PC-3 (cell line): ENCODE measurements around the gene PDS5B. TPM values are rescaled to one million over a fixed set of nuclear protein-coding genes. Genes with fewer than 3 reads are reported as not detected.

ENCODE experiments used
- ATAC-seq: fragments of 200-7000 bp; cut with Tn5 transposase; 2 replicates; pipeline ENCODE4 v1.9.1; 2020; ENCODE audit warnings: mild to moderate bottlenecking, moderate library complexity
- BruUV-seq: library from RNA; stranded (reverse); fragments of 400-500 nt; replicated peaks from 2 replicates; lab custom pipeline; 2021; lab: Mats Ljungman, UMichigan
- CTCF ChIA-PET: fragments of 300-600 bp; sonication (Branson Sonifier 250); formaldehyde crosslinking; loops from one replicate; lab custom pipeline; 2022; ENCODE audit warnings: antibody characterized with exemption; lab: Charles Lee
- POLR2A ChIA-PET: fragments of 300-600 bp; sonication (Branson Sonifier 250); formaldehyde crosslinking; loops from one replicate; lab custom pipeline; 2022; ENCODE audit warnings: antibody characterized with exemption; ENCODE audit not compliant: unreplicated experiment; lab: Charles Lee
- DNase-seq: peaks from one replicate; pipeline ENCODE4 v3.0.0-alpha.2; 2015
- H2AFZ ChIP-seq: fragments of 300-600 bp; sonication (generic); 2 replicates; pipeline ENCODE4 v1.6.0; 2016; ENCODE audit warnings: antibody characterized with exemption, low read length
- H3F3A ChIP-seq: fragments of 300-600 bp; sonication (generic); one replicate; pipeline ENCODE4 v1.6.0; 2017; ENCODE audit warnings: antibody characterized with exemption, low read length, control low read depth, mild to moderate bottlenecking; ENCODE audit not compliant: unreplicated experiment
- H3K27ac ChIP-seq: fragments of 300-600 bp; sonication (generic); 2 replicates; pipeline ENCODE4 v1.5.1; 2016; ENCODE audit warnings: mild to moderate bottlenecking, low read length
- H3K27me3 ChIP-seq: fragments of 300-600 bp; sonication (generic); 2 replicates; pipeline ENCODE4 v1.6.1; 2016; ENCODE audit warnings: low read length, mixed read lengths
- H3K36me3 ChIP-seq: fragments of 300-600 bp; sonication (generic); 2 replicates; pipeline ENCODE4 v1.6.1; 2016; ENCODE audit warnings: low read depth, mixed run types, low read length, mixed read lengths
- H3K4me1 ChIP-seq: fragments of 300-600 bp; sonication (generic); 2 replicates; pipeline ENCODE4 v1.5.1; 2016; ENCODE audit warnings: low read length; ENCODE audit not compliant: insufficient read depth
- H3K4me2 ChIP-seq: fragments of 300-600 bp; sonication (generic); 2 replicates; pipeline ENCODE4 v1.6.0; 2016; ENCODE audit warnings: low read length
- H3K4me3 ChIP-seq: fragments of 300-600 bp; sonication (generic); 2 replicates; pipeline ENCODE4 v1.5.1; 2016; ENCODE audit warnings: mild to moderate bottlenecking, low read length, mixed read lengths
- H3K79me2 ChIP-seq: fragments of 300-600 bp; sonication (generic); 2 replicates; pipeline ENCODE4 v1.6.1; 2017; ENCODE audit warnings: low read length, mixed read lengths
- H3K9ac ChIP-seq: fragments of 300-600 bp; sonication (generic); 2 replicates; pipeline ENCODE4 v1.6.0; 2016; ENCODE audit warnings: mild to moderate bottlenecking, low read length
- H3K9me2 ChIP-seq: fragments of 300-600 bp; sonication (generic); replicated peaks from 2 replicates; pipeline ENCODE4 v1.6.1; 2016; ENCODE audit warnings: mixed run types, low read length, mixed read lengths
- H3K9me3 ChIP-seq: fragments of 300-600 bp; sonication (generic); 2 replicates; pipeline ENCODE4 v1.6.1; 2016; ENCODE audit warnings: low read length, mixed read lengths
- H4K20me1 ChIP-seq: fragments of 300-600 bp; sonication (generic); 2 replicates; pipeline ENCODE4 v1.6.1; 2016; ENCODE audit warnings: low read length, mixed read lengths
- EZH2 ChIP-seq: fragments of 300-600 bp; sonication (generic); IDR thresholded peaks from one replicate; pipeline ENCODE4 v1.6.1; 2017; ENCODE audit warnings: antibody characterized with exemption, mild to moderate bottlenecking, low read length; ENCODE audit not compliant: unreplicated experiment
- EZH2phosphoT487 ChIP-seq: fragments of 300-600 bp; sonication (generic); IDR thresholded peaks from 2 replicates; pipeline ENCODE4 v1.6.1; 2018; ENCODE audit warnings: mild to moderate bottlenecking, antibody characterized with exemption, low read length, borderline replicate concordance
- intact Hi-C: fragments of 100-400 bp; cut with micrococcal nuclease; formaldehyde crosslinking; loops from 2 replicates; pipeline ENCODE4 v1.9.0; 2023
- total RNA-seq: library from RNA; depleted of rRNA; stranded (reverse); fragments of >200 nt; gene quantifications from 2 replicates; pipeline ENCODE4 v1.2.3, GENCODE V29; 2014
- TF ChIP-seq, protein P1 (sequence below): fragments of 300-600 bp; sonication (generic); conservative IDR thresholded peaks from 2 replicates; pipeline ENCODE4 v1.5.1; 2017; ENCODE audit warnings: antibody characterized with exemption, low read depth, mild to moderate bottlenecking, low read length

Gene PDS5B
- total RNA-seq, 1 experiment from 2014 or later, result 20.3 TPM

DNA sequence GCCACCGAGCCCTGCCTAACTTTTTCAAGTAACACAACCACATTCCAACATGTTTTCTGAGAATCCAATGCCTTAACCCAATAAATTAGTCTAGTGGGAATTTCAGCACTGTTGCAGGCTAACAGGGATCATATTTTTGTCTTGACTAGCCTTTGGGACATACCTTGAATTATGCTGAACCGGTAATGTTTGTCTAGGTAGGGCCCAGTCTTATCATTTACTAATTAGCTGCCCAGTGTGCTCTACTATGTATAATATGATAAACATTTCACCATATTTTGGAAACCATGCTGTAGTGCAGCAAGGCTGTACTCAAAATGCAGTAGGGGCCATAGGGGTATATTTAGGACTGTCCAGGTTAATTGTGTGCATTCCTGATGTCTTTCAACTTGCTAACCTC lies 3.3 kb upstream of the PDS5B start:
- H3K4me2 ChIP-seq, result no peak overlapping the region
- H3K27ac ChIP-seq, result no peak overlapping the region
- H2AFZ ChIP-seq, result no peak overlapping the region
- H4K20me1 ChIP-seq, result peaks cover 6% of the 10 kb centered on the region; the same call in 1 of the 2 replicates
- H3K4me3 ChIP-seq, result no peak overlapping the region
- BruUV-seq, result no TSS peak
- no peaks in the 10 kb centered on the region for H3K9me3 ChIP-seq
- no peak overlapping the region for H3K9ac ChIP-seq
- ATAC-seq (no peak), DNase-seq (no peak)
- no peaks in the 10 kb centered on the region for H3K9me2 ChIP-seq
- peaks cover 4% of the 10 kb centered on the region; the same call in 1 of the 2 replicates for H3K4me1 ChIP-seq
- intact Hi-C loops, result loop anchor here (10.0 kb wide), 3 partner anchors 332 to 1142 kb away; partner anchors contain the start of gene STARD13
- no peaks in the 10 kb centered on the region for H3K27me3 ChIP-seq
- H3K36me3 ChIP-seq, result no peaks in the 10 kb centered on the region
- ChIA-PET CTCF (no interaction called here), POLR2A (no interaction called here)
- H3K79me2 ChIP-seq, result peaks cover 9% of the 10 kb centered on the region
- TF ChIP-seq EZH2phosphoT487, result no peak
- TF ChIP-seq, protein P1, sequence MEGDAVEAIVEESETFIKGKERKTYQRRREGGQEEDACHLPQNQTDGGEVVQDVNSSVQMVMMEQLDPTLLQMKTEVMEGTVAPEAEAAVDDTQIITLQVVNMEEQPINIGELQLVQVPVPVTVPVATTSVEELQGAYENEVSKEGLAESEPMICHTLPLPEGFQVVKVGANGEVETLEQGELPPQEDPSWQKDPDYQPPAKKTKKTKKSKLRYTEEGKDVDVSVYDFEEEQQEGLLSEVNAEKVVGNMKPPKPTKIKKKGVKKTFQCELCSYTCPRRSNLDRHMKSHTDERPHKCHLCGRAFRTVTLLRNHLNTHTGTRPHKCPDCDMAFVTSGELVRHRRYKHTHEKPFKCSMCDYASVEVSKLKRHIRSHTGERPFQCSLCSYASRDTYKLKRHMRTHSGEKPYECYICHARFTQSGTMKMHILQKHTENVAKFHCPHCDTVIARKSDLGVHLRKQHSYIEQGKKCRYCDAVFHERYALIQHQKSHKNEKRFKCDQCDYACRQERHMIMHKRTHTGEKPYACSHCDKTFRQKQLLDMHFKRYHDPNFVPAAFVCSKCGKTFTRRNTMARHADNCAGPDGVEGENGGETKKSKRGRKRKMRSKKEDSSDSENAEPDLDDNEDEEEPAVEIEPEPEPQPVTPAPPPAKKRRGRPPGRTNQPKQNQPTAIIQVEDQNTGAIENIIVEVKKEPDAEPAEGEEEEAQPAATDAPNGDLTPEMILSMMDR, result no peak
- TF ChIP-seq EZH2, result no peak
- no peaks in the 10 kb centered on the region for H3F3A ChIP-seq

DNA sequence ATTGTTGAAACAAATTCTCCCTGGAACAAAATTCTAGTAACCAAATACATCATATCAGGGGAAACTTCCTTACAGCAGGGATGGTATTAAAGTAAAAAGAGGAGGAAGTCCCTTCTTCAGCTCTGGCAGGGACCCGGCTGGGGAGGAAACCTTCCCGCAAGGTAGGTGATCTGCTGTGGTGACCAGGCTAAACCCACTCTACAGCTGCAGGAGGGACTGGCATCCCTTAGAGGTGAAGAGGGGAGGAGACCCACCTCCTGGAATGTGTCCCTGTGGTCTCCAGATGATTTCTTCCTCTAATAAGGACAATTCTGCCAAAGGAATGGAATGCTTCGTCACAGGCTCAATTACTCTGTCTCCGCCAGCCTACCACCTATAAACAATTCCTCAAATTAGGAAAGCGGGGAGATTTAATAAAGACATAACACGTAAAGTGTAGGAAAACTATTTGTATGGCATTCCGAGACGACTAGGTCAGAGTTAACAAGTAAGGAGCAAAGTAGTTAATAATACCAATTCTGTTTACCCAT lies 637 bp upstream of the PDS5B start:
- peak overlapping the region; percentile 64 for H3K4me3 ChIP-seq
- ChIA-PET POLR2A (no interaction called here), CTCF (interaction anchor here (0.6 to 1.1 kb wide), 7 partner anchors 54 to 763 kb away, joined by 3 to 24 read pairs (median 4); no protein-coding TSS in a partner anchor)
- BruUV-seq, result TSS peak; percentile 29
- H3K9ac ChIP-seq, result peak overlapping the region; percentile 30
- ATAC-seq, result no peak
- peak; percentile 3 for DNase-seq
- peak overlapping the region; percentile 87 for H2AFZ ChIP-seq
- H3K9me3 ChIP-seq, result no peaks in the 10 kb centered on the region
- H3K27me3 ChIP-seq, result no peaks in the 10 kb centered on the region
- peaks cover 23% of the 10 kb centered on the region for H3K4me1 ChIP-seq
- peaks cover 31% of the 10 kb centered on the region for H4K20me1 ChIP-seq
- TF ChIP-seq EZH2 (no peak), EZH2phosphoT487 (no peak)
- TF ChIP-seq, protein P1, result no peak
- intact Hi-C loops, result loop anchor here (1.0 to 10.0 kb wide), 5 partner anchors 54 to 1139 kb away; partner anchors contain the start of gene STARD13
- H3K9me2 ChIP-seq, result no peaks in the 10 kb centered on the region
- no peaks in the 10 kb centered on the region for H3K36me3 ChIP-seq
- no peaks in the 10 kb centered on the region for H3F3A ChIP-seq
- no peak overlapping the region for H3K27ac ChIP-seq
- peak overlapping the region; percentile 79 for H3K4me2 ChIP-seq
- H3K79me2 ChIP-seq, result peaks cover 36% of the 10 kb centered on the region
